HepG2 (cell line): Measurements from ENCODE around the gene HACD2. TPM values are rescaled to one million over a fixed set of nuclear protein-coding genes. Genes with fewer than 3 reads are reported as not detected.

ENCODE experiments used
- BATF2 ChIP-seq: sonication (generic); formaldehyde crosslinking; IDR thresholded peaks from 2 replicates; pipeline ENCODE4 v1.8.0; 2022; ENCODE audit warnings: mild to moderate bottlenecking, missing genetic modification reagents, moderate library complexity
- CBFB ChIP-seq: sonication (generic); formaldehyde crosslinking; IDR thresholded peaks from 2 replicates; pipeline ENCODE4 v1.4.0; 2020; ENCODE audit warnings: missing genetic modification reagents
- CBX5 ChIP-seq: sonication (generic); formaldehyde crosslinking; IDR thresholded peaks from 2 replicates; pipeline ENCODE4 v1.4.0; 2020; ENCODE audit warnings: missing genetic modification reagents, borderline replicate concordance
- CENPBD1 ChIP-seq: sonication (generic); formaldehyde crosslinking; IDR thresholded peaks from 2 replicates; pipeline ENCODE4 v1.8.0; 2022; ENCODE audit warnings: missing genetic modification reagents, low read depth, mild to moderate bottlenecking, borderline replicate concordance
- DBP ChIP-seq: sonication (generic); formaldehyde crosslinking; IDR thresholded peaks from 2 replicates; pipeline ENCODE4 v1.4.0; 2020; ENCODE audit warnings: missing genetic modification reagents; ENCODE audit errors: not compliant biosample characterization
- GTF3A ChIP-seq: sonication (generic); formaldehyde crosslinking; conservative IDR thresholded peaks from 2 replicates; pipeline ENCODE4 v1.4.0; 2020; ENCODE audit warnings: mild to moderate bottlenecking, missing genetic modification reagents
- HMGXB3 ChIP-seq: sonication (generic); formaldehyde crosslinking; IDR thresholded peaks from 2 replicates; pipeline ENCODE4 v1.4.0; 2020; ENCODE audit warnings: missing genetic modification reagents, borderline replicate concordance
- MXI1 ChIP-seq: IDR thresholded peaks from 3 replicates; pipeline ENCODE4 v1.6.1; 2012; ENCODE audit warnings: low read depth, low read length, inconsistent platforms, borderline replicate concordance
- NFYB ChIP-seq: sonication (generic); formaldehyde crosslinking; IDR thresholded peaks from 2 replicates; pipeline ENCODE4 v1.4.0; 2020; ENCODE audit warnings: missing genetic modification reagents
- PAWR ChIP-seq: sonication (generic); formaldehyde crosslinking; IDR thresholded peaks from 2 replicates; pipeline ENCODE4 v1.4.0; 2020; ENCODE audit warnings: missing genetic modification reagents, mild to moderate bottlenecking, borderline replicate concordance
- PBX3 ChIP-seq: sonication (generic); formaldehyde crosslinking; IDR thresholded peaks from 2 replicates; pipeline ENCODE4 v1.8.1; 2023; ENCODE audit warnings: missing genetic modification reagents, inconsistent platforms, borderline replicate concordance
- REL ChIP-seq: sonication (generic); formaldehyde crosslinking; conservative IDR thresholded peaks from 2 replicates; pipeline ENCODE4 v1.8.0; 2022; ENCODE audit warnings: mild to moderate bottlenecking, missing genetic modification reagents, moderate library complexity
- YEATS2 ChIP-seq: sonication (generic); formaldehyde crosslinking; IDR thresholded peaks from 2 replicates; pipeline ENCODE4 v1.4.0; 2020; ENCODE audit warnings: missing genetic modification reagents, borderline replicate concordance
- YEATS4 ChIP-seq: sonication (generic); formaldehyde crosslinking; IDR thresholded peaks from 2 replicates; pipeline ENCODE4 v1.4.0; 2020; ENCODE audit warnings: missing genetic modification reagents, borderline replicate concordance
- ZNF234 ChIP-seq: sonication (generic); formaldehyde crosslinking; conservative IDR thresholded peaks from 2 replicates; pipeline ENCODE4 v1.5.1; 2020; ENCODE audit warnings: mild to moderate bottlenecking, missing genetic modification reagents
- ZNF253 ChIP-seq: sonication (generic); formaldehyde crosslinking; IDR thresholded peaks from 2 replicates; pipeline ENCODE4 v1.8.0; 2022; ENCODE audit warnings: mild to moderate bottlenecking, missing genetic modification reagents, borderline replicate concordance
- ZNF280B ChIP-seq: sonication (generic); formaldehyde crosslinking; IDR thresholded peaks from 2 replicates; pipeline ENCODE4 v1.5.0; 2020; ENCODE audit warnings: missing genetic modification reagents, mild to moderate bottlenecking, borderline replicate concordance
- ZNF34 ChIP-seq: sonication (generic); formaldehyde crosslinking; IDR thresholded peaks from 2 replicates; pipeline ENCODE4 v1.4.0; 2020; ENCODE audit warnings: mild to moderate bottlenecking, missing genetic modification reagents, borderline replicate concordance
- ZNF598 ChIP-seq: sonication (generic); formaldehyde crosslinking; IDR thresholded peaks from 2 replicates; pipeline ENCODE4 v1.5.1; 2020; ENCODE audit warnings: mild to moderate bottlenecking, missing genetic modification reagents, borderline replicate concordance
- ZNF768 ChIP-seq: sonication (generic); formaldehyde crosslinking; IDR thresholded peaks from 2 replicates; pipeline ENCODE4 v1.4.0; 2020; ENCODE audit warnings: missing genetic modification reagents
- polyA plus RNA-seq, 8 experiments: library from polyadenylated mRNA; depleted of rRNA in 3 of 8; stranded (reverse) in 7 of 8; unstranded in 1 of 8; fragments of >200 nt; fragmentation: Illumina TruSeq in 4 of 8; extraction: Trizol in 4 of 8; gene quantifications; 2 replicates each; pipeline versions ENCODE4 v1.2.1 to v1.2.3, GENCODE V29; 2011 to 2016; ENCODE audit warnings: low read depth in 4 of 8, missing spikeins in 1 of 8, mixed read lengths in 1 of 8; ENCODE audit not compliant: insufficient read depth in 1 of 8
- total RNA-seq, 5 experiments: library from RNA; depleted of rRNA; stranded (reverse); fragments of >200 nt; fragmentation: Illumina TruSeq; extraction: Trizol; gene quantifications; 2 replicates each; pipeline ENCODE4 v1.2.3, GENCODE V29; 2016; ENCODE audit warnings: low read depth in 1 of 5

Gene HACD2
- total and polyA plus RNA-seq, 2 of the 13 experiments (the other 11 are each of a cell fraction or from before 2014, with no cell fraction given): 47.0 to 50.4 TPM

GRCh38 chr3:123605789-123606234, 21.0 kb upstream of the HACD2 start (continued):
- TF ChIP-seq REL (CRISPR knock-in tag) (no peak), DBP (CRISPR knock-in tag) (no peak), CBX5 (CRISPR knock-in tag) (peak; percentile 84; the same call in 1 of the 2 replicates), MXI1 (peak; percentile 15; the same call in 1 of the 3 replicates), BATF2 (CRISPR knock-in tag) (no peak), CENPBD1 (CRISPR knock-in tag) (no peak), ZNF768 (CRISPR knock-in tag) (no peak), PBX3 (no peak), HMGXB3 (CRISPR knock-in tag) (peak; percentile 50; the same call in 1 of the 2 replicates), ZNF253 (CRISPR knock-in tag) (no peak), CBFB (peak; percentile 93), PAWR (CRISPR knock-in tag) (no peak), GTF3A (CRISPR knock-in tag) (no peak), ZNF234 (CRISPR knock-in tag) (no peak), ZNF598 (CRISPR knock-in tag) (no peak), YEATS2 (CRISPR knock-in tag) (peak; percentile 68; the same call in 1 of the 2 replicates), ZNF34 (CRISPR knock-in tag) (no peak), ZNF280B (CRISPR knock-in tag) (no peak), NFYB (CRISPR knock-in tag) (no peak), YEATS4 (peak; percentile 72)
